Mesenchymal stem cell (in vitro differentiated cells and primary cell): ENCODE results near the gene SYTL2.

Experiments used
- DNase-seq: peaks from one replicate; pipeline ENCODE4 v3.0.0-alpha.2; 2013
- H2AFZ ChIP-seq: one replicate; pipeline ENCODE4 v1.6.1; 2013; ENCODE audit warnings: low read depth, mild to moderate bottlenecking, control low read depth, inconsistent platforms, low read length, moderate library complexity
- H2AK5ac ChIP-seq: 2 replicates; pipeline ENCODE4 v1.6.1; 2013; ENCODE audit warnings: low read length, moderate library complexity, mild to moderate bottlenecking, inconsistent platforms; ENCODE audit not compliant: severe bottlenecking
- H2BK120ac ChIP-seq: one replicate; pipeline ENCODE4 v1.6.1; 2013; ENCODE audit warnings: low read depth, mild to moderate bottlenecking, inconsistent platforms, low read length, moderate library complexity
- H2BK12ac ChIP-seq, 2 experiments: one replicate each; pipeline ENCODE4 v1.6.1; 2013; ENCODE audit warnings: inconsistent platforms in 2 of 2, low read length in 2 of 2, mild to moderate bottlenecking in 2 of 2, moderate library complexity in 2 of 2, control low read depth in 1 of 2
- H2BK15ac ChIP-seq: one replicate; pipeline ENCODE4 v1.6.1; 2013; ENCODE audit warnings: mild to moderate bottlenecking, low read depth, inconsistent platforms; ENCODE audit not compliant: poor library complexity, severe bottlenecking
- H2BK5ac ChIP-seq: 2 replicates; pipeline ENCODE4 v1.6.1; 2013; ENCODE audit warnings: low read depth, mild to moderate bottlenecking, low read length, control low read depth, inconsistent platforms; ENCODE audit not compliant: poor library complexity, severe bottlenecking
- H3K14ac ChIP-seq, 2 experiments: one replicate each; pipeline ENCODE4 v1.6.1; 2013; ENCODE audit warnings: inconsistent platforms in 2 of 2, low read length in 2 of 2, control low read depth in 1 of 2, mild to moderate bottlenecking in 1 of 2, moderate library complexity in 1 of 2
- H3K18ac ChIP-seq, 2 experiments: one replicate each; pipeline ENCODE4 v1.6.1; 2013; ENCODE audit warnings: inconsistent platforms in 2 of 2, low read length in 2 of 2, control low read depth in 1 of 2, low read depth in 1 of 2, mild to moderate bottlenecking in 1 of 2
- H3K23ac ChIP-seq, 2 experiments: one replicate each; pipeline ENCODE4 v1.6.1; 2013; ENCODE audit warnings: inconsistent platforms in 2 of 2, low read length in 2 of 2, mild to moderate bottlenecking in 2 of 2, moderate library complexity in 2 of 2, control low read depth in 1 of 2
- H3K27ac ChIP-seq: 2 replicates; pipeline ENCODE4 v1.5.1; 2013; ENCODE audit warnings: mild to moderate bottlenecking, moderate library complexity, low read length, control low read depth, inconsistent platforms; ENCODE audit not compliant: poor library complexity, severe bottlenecking
- H3K27me3 ChIP-seq, 2 experiments: 2 replicates each; pipeline versions ENCODE4 v1.6.1 to v1.7.0; 2013; ENCODE audit warnings: low read length in 2 of 2, mild to moderate bottlenecking in 2 of 2, moderate library complexity in 2 of 2, control low read depth in 1 of 2, inconsistent platforms in 1 of 2; ENCODE audit not compliant: control insufficient read depth in 1 of 2, insufficient read depth in 1 of 2
- H3K36me3 ChIP-seq, 2 experiments: 2 replicates each; pipeline versions ENCODE4 v1.6.1 to v1.7.0; 2013; ENCODE audit warnings: low read length in 2 of 2, control low read depth in 1 of 2, inconsistent platforms in 1 of 2, low read depth in 1 of 2, mild to moderate bottlenecking in 1 of 2; ENCODE audit not compliant: insufficient read depth in 2 of 2, control insufficient read depth in 1 of 2
- H3K4ac ChIP-seq, 2 experiments: one replicate each; pipeline ENCODE4 v1.6.1; 2013; ENCODE audit warnings: inconsistent platforms in 2 of 2, low read length in 2 of 2, mild to moderate bottlenecking in 2 of 2, moderate library complexity in 2 of 2, control low read depth in 1 of 2, low read depth in 1 of 2
- H3K4me1 ChIP-seq: 2 replicates; pipeline ENCODE4 v1.6.1; 2013; ENCODE audit warnings: low read depth, low read length, control low read depth; ENCODE audit not compliant: control insufficient read depth, insufficient read depth
- H3K4me2 ChIP-seq: 2 replicates; pipeline ENCODE4 v1.6.1; 2013; ENCODE audit warnings: low read length, mild to moderate bottlenecking, inconsistent platforms; ENCODE audit not compliant: poor library complexity, severe bottlenecking
- H3K4me3 ChIP-seq, 2 experiments: 2 replicates each; pipeline versions ENCODE4 v1.5.1 to v1.7.0; 2013; ENCODE audit warnings: low read length in 2 of 2, mild to moderate bottlenecking in 2 of 2, control low read depth in 1 of 2, low read depth in 1 of 2; ENCODE audit not compliant: insufficient read depth in 1 of 2
- H3K79me1 ChIP-seq: replicated peaks from 2 replicates; pipeline ENCODE4 v1.6.1; 2013; ENCODE audit warnings: mild to moderate bottlenecking, control low read depth, low read length, inconsistent platforms; ENCODE audit not compliant: poor library complexity, severe bottlenecking
- H3K9ac ChIP-seq: 2 replicates; pipeline ENCODE4 v1.7.0; 2013; ENCODE audit warnings: mild to moderate bottlenecking, low read length, moderate library complexity
- H3K9me3 ChIP-seq: 2 replicates; pipeline ENCODE4 v1.7.0; 2013; ENCODE audit warnings: mild to moderate bottlenecking, low read length; ENCODE audit not compliant: control insufficient read depth
- H4K8ac ChIP-seq: one replicate; pipeline ENCODE4 v1.6.1; 2013; ENCODE audit warnings: inconsistent platforms, mild to moderate bottlenecking, low read length, moderate library complexity
- H4K91ac ChIP-seq: one replicate; pipeline ENCODE4 v1.6.1; 2013; ENCODE audit warnings: mild to moderate bottlenecking, low read length, inconsistent platforms
- WGBS: methylation state at CpG from one replicate; pipeline ENCODE4 v1.1.7; 2013; ENCODE audit warnings: mixed read lengths; 5-methylcytosine and 5-hydroxymethylcytosine counted together

SYTL2 gene

GRCh38 chr11:85774256-85775101 lies 36.5 kb downstream of the SYTL2 start:
- no peaks in the 10 kb centered on the region for H3K27me3 ChIP-seq
- H3K4me1 ChIP-seq = peaks cover 1% of the 10 kb centered on the region
- H3K4me2 ChIP-seq = no peak overlapping the region
- H2AK5ac ChIP-seq = no peak overlapping the region
- H3K4ac ChIP-seq = no peak overlapping the region
- H2AFZ ChIP-seq = no peak overlapping the region
- no peak for DNase-seq
- H2BK12ac ChIP-seq = no peak overlapping the region
- no peak overlapping the region for H2BK15ac ChIP-seq
- no peaks in the 10 kb centered on the region for H3K79me1 ChIP-seq
- H3K36me3 ChIP-seq = peaks cover 0 to 3% of the 10 kb centered on the region in 2 experiments
- WGBS = 100% methylated on average over 2 of the region's 4 CpGs
- no peak overlapping the region for H3K27ac ChIP-seq
- no peak overlapping the region for H4K91ac ChIP-seq
- H3K9me3 ChIP-seq = no peaks in the 10 kb centered on the region
- no peak overlapping the region for H2BK120ac ChIP-seq
- H3K18ac ChIP-seq = no peak overlapping the region
- no peak overlapping the region for H4K8ac ChIP-seq
- no peak overlapping the region for H2BK5ac ChIP-seq
- H3K14ac ChIP-seq = no peak overlapping the region
- no peak overlapping the region for H3K23ac ChIP-seq
- H3K4me3 ChIP-seq = no peak overlapping the region
- no peak overlapping the region for H3K9ac ChIP-seq

GRCh38 chr11:85772695-85773094 lies 38.2 kb downstream of the SYTL2 start:
- no peak overlapping the region for H2BK120ac ChIP-seq
- H3K36me3 ChIP-seq = peaks cover 0 to 3% of the 10 kb centered on the region in 2 experiments
- peak overlapping the region; percentile 61 for H3K27ac ChIP-seq
- H3K14ac ChIP-seq = no peak overlapping the region
- H3K27me3 ChIP-seq = no peaks in the 10 kb centered on the region
- H2BK5ac ChIP-seq = peak overlapping the region; percentile 79
- H3K9me3 ChIP-seq = peaks cover 4% of the 10 kb centered on the region
- H3K4me2 ChIP-seq = no peak overlapping the region
- H3K4me1 ChIP-seq = peaks cover 5% of the 10 kb centered on the region
- H3K4me3 ChIP-seq = no peak overlapping the region
- peak overlapping the region; percentile 92 for H2AK5ac ChIP-seq
- H3K79me1 ChIP-seq = no peaks in the 10 kb centered on the region
- DNase-seq = peak; percentile 37
- no peak overlapping the region for H2BK15ac ChIP-seq
- H3K23ac ChIP-seq = no peak overlapping the region
- no peak overlapping the region for H3K4ac ChIP-seq
- no peak overlapping the region for H3K9ac ChIP-seq
- no peak overlapping the region for H3K18ac ChIP-seq
- H2AFZ ChIP-seq = no peak overlapping the region
- H4K8ac ChIP-seq = no peak overlapping the region
- H4K91ac ChIP-seq = no peak overlapping the region
- no peak overlapping the region for H2BK12ac ChIP-seq

- H3K36me3 ChIP-seq = peaks cover 0 to 3% of the 10 kb centered on the region in 2 experiments
- H3K4ac ChIP-seq = peak overlapping the region in 1 of 2 experiments; percentile 71
- no peak for DNase-seq
- peaks cover 5% of the 10 kb centered on the region for H3K4me1 ChIP-seq
- peak overlapping the region in 1 of 2 experiments; percentile 44 for H2BK12ac ChIP-seq
- no peak overlapping the region for H2AFZ ChIP-seq
- no peak overlapping the region for H4K91ac ChIP-seq
- no peaks in the 10 kb centered on the region for H3K79me1 ChIP-seq
- H3K9ac ChIP-seq = no peak overlapping the region
- no peak overlapping the region for H3K4me2 ChIP-seq
- H2BK120ac ChIP-seq = no peak overlapping the region
- H3K27ac ChIP-seq = no peak overlapping the region
- H3K9me3 ChIP-seq = peaks cover 4% of the 10 kb centered on the region
- peak overlapping the region in 1 of 2 experiments; percentile 48 for H3K18ac ChIP-seq
- no peak overlapping the region for H3K14ac ChIP-seq
- H2BK5ac ChIP-seq = no peak overlapping the region
- H3K23ac ChIP-seq = no peak overlapping the region
- no peak overlapping the region for H3K4me3 ChIP-seq
- H3K27me3 ChIP-seq = no peaks in the 10 kb centered on the region
- H2BK15ac ChIP-seq = no peak overlapping the region
- no peak overlapping the region for H4K8ac ChIP-seq
- H2AK5ac ChIP-seq = peak overlapping the region; percentile 57
- 96% methylated on average over 3 of the region's 3 CpGs for WGBS
Measured at GRCh38 chr11:85771568-85771967, 39.4 kb downstream of the SYTL2 start.

GRCh38 chr11:85769771-85770170 lies 41.2 kb downstream of the SYTL2 start:
- Histone ChIP-seq H3K14ac (no peak overlapping the region), H4K8ac (no peak overlapping the region)
- WGBS = 89% methylated on average over 5 of the region's 5 CpGs

More at GRCh38 chr11:85769771-85770170, 41.2 kb downstream of the SYTL2 start:
- peaks cover 0 to 3% of the 10 kb centered on the region in 2 experiments for H3K36me3 ChIP-seq
- no peak overlapping the region for H3K18ac ChIP-seq
- no peaks in the 10 kb centered on the region for H3K27me3 ChIP-seq
- H2AK5ac ChIP-seq = peak overlapping the region; percentile 38
- H3K4me3 ChIP-seq = no peak overlapping the region
- H3K4me2 ChIP-seq = no peak overlapping the region
- H3K79me1 ChIP-seq = no peaks in the 10 kb centered on the region
- peaks cover 5% of the 10 kb centered on the region for H3K4me1 ChIP-seq
- no peak for DNase-seq
- no peak overlapping the region for H2BK120ac ChIP-seq
- peak overlapping the region in 1 of 2 experiments; percentile 15 for H2BK12ac ChIP-seq
- no peak overlapping the region for H3K4ac ChIP-seq
- no peak overlapping the region for H2BK5ac ChIP-seq
- no peak overlapping the region for H2BK15ac ChIP-seq
- peaks cover 4% of the 10 kb centered on the region for H3K9me3 ChIP-seq
- H3K9ac ChIP-seq = no peak overlapping the region
- H3K23ac ChIP-seq = no peak overlapping the region
- no peak overlapping the region for H3K27ac ChIP-seq
- no peak overlapping the region for H4K91ac ChIP-seq
- H2AFZ ChIP-seq = no peak overlapping the region
